ENCODE measurements around the gene MRPL16.

- TF ChIP-seq CTCF (conservative IDR thresholded peaks at IDR 0.05; ENCODE audit: low read depth, low read length) = no peak
- no peak for TF ChIP-seq EZH2 (IDR thresholded peaks at IDR 0.05; ENCODE audit: borderline replicate concordance, low read depth, low read length, poor library complexity, severe bottlenecking)
These were observed 10.1 kb downstream of the MRPL16 start for GRCh38 chr11:59800390-59801025.

Data from A673 (cell line).